H1 (cell line): ENCODE data around the gene COQ8A.

ENCODE experiments used
- CBX8 ChIP-seq: fragments of 300-800, 300-1000 bp; sonication (generic); IDR thresholded peaks from 2 replicates; pipeline ENCODE4 v1.7.1; 2016; ENCODE audit warnings: low read depth, low read length, borderline replicate concordance
- JUN ChIP-seq: IDR thresholded peaks from 2 replicates; pipeline ENCODE4 v1.6.1; 2011; ENCODE audit warnings: low read depth, mild to moderate bottlenecking, improper control_type of control experiment, low read length
- POLR2A ChIP-seq, 2 experiments: IDR thresholded peaks; 1 replicate in 1 of 2; 2 replicates in 1 of 2; pipeline ENCODE4 v1.6.1; 2011; ENCODE audit warnings: low read depth in 2 of 2, low read length in 2 of 2, mild to moderate bottlenecking in 2 of 2; ENCODE audit errors: control extremely low read depth in 1 of 2
- POLR2AphosphoS5 ChIP-seq: IDR thresholded peaks from 2 replicates; pipeline ENCODE4 v1.6.1; 2011; ENCODE audit warnings: low read depth, low read length
- RAD21 ChIP-seq, 2 experiments: IDR thresholded peaks in 1 of 2; conservative IDR thresholded peaks in 1 of 2; 2 replicates each; pipeline ENCODE4 v1.6.1; 2011; ENCODE audit warnings: low read depth in 2 of 2, low read length in 2 of 2, improper control_type of control experiment in 1 of 2, inconsistent platforms in 1 of 2, mild to moderate bottlenecking in 1 of 2, moderate library complexity in 1 of 2
- RXRA ChIP-seq: IDR thresholded peaks from 2 replicates; pipeline ENCODE4 v1.6.1; 2011; ENCODE audit warnings: low read depth, mild to moderate bottlenecking, low read length, moderate library complexity; ENCODE audit not compliant: insufficient read depth
- TF ChIP-seq, protein P1 (sequence below), 3 experiments: IDR thresholded peaks; 1 replicate in 2 of 3; 2 replicates in 1 of 3; pipeline versions ENCODE4 v1.5.1 to v1.6.1; 2011; ENCODE audit warnings: low read length in 3 of 3, mild to moderate bottlenecking in 3 of 3, inconsistent platforms in 2 of 3, low read depth in 1 of 3, moderate library complexity in 1 of 3; ENCODE audit not compliant: insufficient read depth in 1 of 3; ENCODE audit errors: control extremely low read depth in 1 of 3
- TF ChIP-seq, protein P2 (sequence below): IDR thresholded peaks from 2 replicates; pipeline ENCODE4 v1.6.1; 2011; ENCODE audit warnings: low read length, improper control_type of control experiment

DNA sequence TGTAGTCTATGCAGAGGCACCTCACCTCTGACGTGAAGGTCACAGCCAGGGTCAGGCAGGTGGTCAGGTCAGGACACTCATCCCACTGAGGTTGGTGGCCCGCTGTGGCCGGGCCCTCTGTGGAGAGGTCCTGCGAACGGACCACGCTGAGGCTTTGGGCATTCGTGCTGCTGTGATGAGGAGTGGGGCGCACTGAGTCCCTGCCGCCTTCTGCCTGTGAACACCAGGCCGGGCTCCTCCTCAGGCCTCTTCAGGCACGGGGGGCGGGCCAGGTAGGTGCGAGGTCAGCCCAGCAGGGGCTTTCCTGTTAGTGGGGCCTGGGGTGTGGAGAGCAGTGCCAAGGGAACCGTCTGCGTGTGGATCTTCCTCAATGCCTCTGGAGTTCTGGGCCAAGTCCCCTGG lies 39.0 kb downstream of the COQ8A start:
- TF ChIP-seq RXRA (no peak), POLR2AphosphoS5 (no peak), CBX8 (no peak), JUN (no peak), POLR2A (IDR thresholded peaks at IDR 0.05; ENCODE audit: control extremely low read depth in 1 of 2, low read depth in 2 of 2, low read length in 2 of 2) (no peak), RAD21 (IDR thresholded peaks at IDR 0.05 in 1 of 2, conservative IDR thresholded peaks at IDR 0.05 in 1 of 2; ENCODE audit: low read depth in 2 of 2, low read length in 2 of 2) (no peak)
- TF ChIP-seq, protein P1, sequence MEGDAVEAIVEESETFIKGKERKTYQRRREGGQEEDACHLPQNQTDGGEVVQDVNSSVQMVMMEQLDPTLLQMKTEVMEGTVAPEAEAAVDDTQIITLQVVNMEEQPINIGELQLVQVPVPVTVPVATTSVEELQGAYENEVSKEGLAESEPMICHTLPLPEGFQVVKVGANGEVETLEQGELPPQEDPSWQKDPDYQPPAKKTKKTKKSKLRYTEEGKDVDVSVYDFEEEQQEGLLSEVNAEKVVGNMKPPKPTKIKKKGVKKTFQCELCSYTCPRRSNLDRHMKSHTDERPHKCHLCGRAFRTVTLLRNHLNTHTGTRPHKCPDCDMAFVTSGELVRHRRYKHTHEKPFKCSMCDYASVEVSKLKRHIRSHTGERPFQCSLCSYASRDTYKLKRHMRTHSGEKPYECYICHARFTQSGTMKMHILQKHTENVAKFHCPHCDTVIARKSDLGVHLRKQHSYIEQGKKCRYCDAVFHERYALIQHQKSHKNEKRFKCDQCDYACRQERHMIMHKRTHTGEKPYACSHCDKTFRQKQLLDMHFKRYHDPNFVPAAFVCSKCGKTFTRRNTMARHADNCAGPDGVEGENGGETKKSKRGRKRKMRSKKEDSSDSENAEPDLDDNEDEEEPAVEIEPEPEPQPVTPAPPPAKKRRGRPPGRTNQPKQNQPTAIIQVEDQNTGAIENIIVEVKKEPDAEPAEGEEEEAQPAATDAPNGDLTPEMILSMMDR (IDR thresholded peaks at IDR 0.05; ENCODE audit: control extremely low read depth in 1 of 3, insufficient read depth in 1 of 3, low read depth in 1 of 3, low read length in 3 of 3): no peak
- TF ChIP-seq, protein P2, sequence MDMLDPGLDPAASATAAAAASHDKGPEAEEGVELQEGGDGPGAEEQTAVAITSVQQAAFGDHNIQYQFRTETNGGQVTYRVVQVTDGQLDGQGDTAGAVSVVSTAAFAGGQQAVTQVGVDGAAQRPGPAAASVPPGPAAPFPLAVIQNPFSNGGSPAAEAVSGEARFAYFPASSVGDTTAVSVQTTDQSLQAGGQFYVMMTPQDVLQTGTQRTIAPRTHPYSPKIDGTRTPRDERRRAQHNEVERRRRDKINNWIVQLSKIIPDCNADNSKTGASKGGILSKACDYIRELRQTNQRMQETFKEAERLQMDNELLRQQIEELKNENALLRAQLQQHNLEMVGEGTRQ: no peak
